Endothelial cell of umbilical vein (primary cell): ENCODE results near the gene SSR2. TPM values are rescaled to one million over a fixed set of nuclear protein-coding genes. Genes with fewer than 3 reads are reported as not detected.

Source experiments
- BruUV-seq: library from RNA; stranded (reverse); fragments of 400-500 nt; replicated peaks from 2 replicates; lab custom pipeline; 2021; lab: Mats Ljungman, UMichigan
- CTCF ChIA-PET: fragments of 300-600, 350-600 bp; sonication (Branson Sonifier 250); formaldehyde crosslinking; loops from one replicate; lab custom pipeline; 2021; ENCODE audit warnings: antibody characterized with exemption, inconsistent platforms; lab: Charles Lee
- POLR2A ChIA-PET: fragments of 300-600, 350-600 bp; sonication (Branson Sonifier 250); formaldehyde crosslinking; loops from one replicate; lab custom pipeline; 2021; ENCODE audit warnings: antibody characterized with exemption, inconsistent platforms; lab: Charles Lee
- DNase-seq: peaks from one replicate; pipeline ENCODE4 v3.0.0-alpha.2; 2011; ENCODE audit warnings: low read depth, low spot score
- FAIRE-seq: peaks from 2 replicates; lab custom pipeline; 2011; peaks lifted over from hg19 to GRCh38; lab: Jason Lieb, UNC
- H2AFZ ChIP-seq: 2 replicates; pipeline ENCODE4 v1.6.0; 2012; ENCODE audit warnings: low read depth, low read length, control low read depth, inconsistent platforms
- H3K27ac ChIP-seq: 2 replicates; pipeline ENCODE4 v1.5.1; 2011; ENCODE audit warnings: low read depth, mild to moderate bottlenecking, control low read depth, low read length, moderate library complexity; ENCODE audit not compliant: insufficient read depth
- H3K27me3 ChIP-seq, 2 experiments: 2 replicates each; pipeline versions ENCODE4 v1.6.0 to v1.6.1; 2011; ENCODE audit warnings: low read length in 2 of 2, mixed read lengths in 1 of 2; ENCODE audit not compliant: control insufficient read depth in 2 of 2, insufficient read depth in 2 of 2
- H3K36me3 ChIP-seq, 2 experiments: 2 replicates in 1 of 2; 3 replicates in 1 of 2; pipeline ENCODE4 v1.5.1; 2011; ENCODE audit warnings: low read length in 2 of 2, mild to moderate bottlenecking in 1 of 2, moderate library complexity in 1 of 2; ENCODE audit not compliant: control insufficient read depth in 2 of 2, insufficient read depth in 2 of 2; ENCODE audit errors: extremely low read depth in 1 of 2
- H3K4me1 ChIP-seq: 3 replicates; pipeline ENCODE4 v1.5.1; 2011; ENCODE audit warnings: mild to moderate bottlenecking, low read length; ENCODE audit not compliant: control insufficient read depth, insufficient read depth; ENCODE audit errors: extremely low read depth
- H3K4me2 ChIP-seq: 2 replicates; pipeline ENCODE4 v1.6.1; 2011; ENCODE audit warnings: low read length, control low read depth, mixed read lengths; ENCODE audit not compliant: insufficient read depth
- H3K4me3 ChIP-seq, 3 experiments: fragments of 200-600 bp in 1 of 3; sonication (generic), shearing (Covaris generic) in 1 of 3; replicated peaks in 1 of 3; 2 replicates each; pipeline ENCODE4 v1.5.1; 2011 to 2016; ENCODE audit warnings: control low read depth in 3 of 3, low read length in 3 of 3, mild to moderate bottlenecking in 2 of 3, inconsistent platforms in 1 of 3, low read depth in 1 of 3, moderate library complexity in 1 of 3; ENCODE audit not compliant: insufficient read depth in 1 of 3
- H3K79me2 ChIP-seq: 2 replicates; pipeline ENCODE4 v1.6.0; 2012; ENCODE audit warnings: low read length, inconsistent platforms; ENCODE audit not compliant: control insufficient read depth, insufficient read depth
- H3K9ac ChIP-seq: replicated peaks from 2 replicates; pipeline ENCODE3; 2011; ENCODE audit warnings: low read length, control low read depth; ENCODE audit not compliant: insufficient read depth; ENCODE audit errors: extremely low read depth
- H3K9me1 ChIP-seq: replicated peaks from 3 replicates; pipeline ENCODE4 v1.6.0; 2011; ENCODE audit warnings: mild to moderate bottlenecking, low read length; ENCODE audit not compliant: control insufficient read depth, insufficient read depth; ENCODE audit errors: extremely low read depth
- H3K9me3 ChIP-seq: replicated peaks from 2 replicates; pipeline ENCODE4 v1.5.1; 2012; ENCODE audit warnings: low read length, inconsistent platforms; ENCODE audit not compliant: control insufficient read depth, insufficient read depth
- H4K20me1 ChIP-seq: replicated peaks from 2 replicates; pipeline ENCODE3; 2011; ENCODE audit warnings: mild to moderate bottlenecking, low read length; ENCODE audit not compliant: control insufficient read depth, insufficient read depth; ENCODE audit errors: extremely low read depth
- EZH2 ChIP-seq: IDR thresholded peaks from 2 replicates; pipeline ENCODE4 v1.6.1; 2012; ENCODE audit warnings: borderline replicate concordance, low read depth, mild to moderate bottlenecking, moderate library complexity, low read length, inconsistent platforms; ENCODE audit not compliant: severe bottlenecking
- FOS ChIP-seq: IDR thresholded peaks from 2 replicates; pipeline ENCODE4 v1.6.1; 2011; ENCODE audit warnings: mild to moderate bottlenecking, low read length, moderate library complexity, borderline replicate concordance; ENCODE audit not compliant: insufficient read depth
- GATA2 ChIP-seq: IDR thresholded peaks from 2 replicates; pipeline ENCODE4 v1.7.0; 2011; ENCODE audit warnings: low read depth, mild to moderate bottlenecking, moderate library complexity, mixed read lengths, low read length; ENCODE audit not compliant: insufficient read length, insufficient read depth
- JUN ChIP-seq: IDR thresholded peaks from 2 replicates; pipeline ENCODE4 v1.6.1; 2011; ENCODE audit warnings: borderline replicate concordance, low read depth; ENCODE audit not compliant: insufficient read length, insufficient read depth
- MYC ChIP-seq: IDR thresholded peaks from one replicate; pipeline ENCODE4 v1.6.1; 2011; ENCODE audit warnings: mild to moderate bottlenecking, low read depth, low read length
- POLR2A ChIP-seq: IDR thresholded peaks from 2 replicates; pipeline ENCODE4 v1.6.1; 2012; ENCODE audit warnings: low read depth, mild to moderate bottlenecking, control low read depth, low read length
- POLR2AphosphoS5 ChIP-seq: IDR thresholded peaks from 2 replicates; pipeline ENCODE4 v1.6.1; 2012; ENCODE audit warnings: low read depth, mild to moderate bottlenecking, control low read depth, low read length, moderate library complexity; ENCODE audit not compliant: insufficient read depth
- dilution Hi-C: fragments of 300-500 bp; cut with MboI; formaldehyde crosslinking; loops from one replicate; pipeline ENCODE4 v1.15.0; 2019; ENCODE audit warnings: low sequenced_read_pairs; ENCODE audit not compliant: extremely low pct_ligation_motif_present
- intact Hi-C: fragments of 100-400 bp; cut with micrococcal nuclease; formaldehyde crosslinking; loops from one replicate; pipeline ENCODE4 v1.10.0; 2022
- polyA plus RNA-seq, 4 experiments: library from polyadenylated mRNA; depleted of rRNA in 3 of 4; stranded (reverse) in 3 of 4; unstranded in 1 of 4; fragments of >200 nt; gene quantifications; 2 replicates each; pipeline versions ENCODE4 v1.2.1 to v1.2.3, GENCODE V29; 2011 to 2012; ENCODE audit warnings: missing spikeins in 1 of 4
- total RNA-seq: library from RNA; stranded (reverse); gene quantifications from 2 replicates; pipeline ENCODE4 v1.2.3, GENCODE V29; 2021
- TF ChIP-seq, protein P1 (sequence below): IDR thresholded peaks from 2 replicates; pipeline ENCODE4 v1.6.1; 2011; ENCODE audit not compliant: insufficient read depth, insufficient read length
- TF ChIP-seq, protein P2 (sequence below), 2 donors: IDR thresholded peaks; 1 replicate in 1 of 2; 2 replicates in 1 of 2; pipeline ENCODE4 v1.5.1; 2011; ENCODE audit warnings: low read length in 2 of 2, mild to moderate bottlenecking in 2 of 2, moderate library complexity in 2 of 2, control low read depth in 1 of 2, inconsistent platforms in 1 of 2, low read depth in 1 of 2; ENCODE audit not compliant: insufficient read depth in 1 of 2; ENCODE audit errors: extremely low read depth in 1 of 2

The SSR2 gene
- total and polyA plus RNA-seq, 2 donors (not counting 3 experiments of a cell fraction or from before 2014, with no cell fraction given): 362 to 1,787 TPM

DNA sequence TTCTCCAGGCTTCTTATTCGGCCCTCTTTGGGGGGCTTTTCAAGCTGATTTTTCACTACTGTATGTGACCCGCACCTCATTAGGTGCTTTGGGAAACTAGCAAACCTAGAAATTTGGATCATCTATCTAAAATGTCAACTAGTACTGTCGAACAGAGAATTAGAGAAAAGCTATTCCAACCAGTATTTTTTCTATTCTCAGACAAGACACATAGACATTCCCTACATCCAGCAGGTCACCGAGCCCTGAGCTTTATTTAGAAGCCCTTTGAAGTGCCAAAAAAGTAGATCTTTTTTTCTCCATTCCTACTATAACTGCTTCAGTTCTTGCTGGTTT is 310 bp upstream of the SSR2 start:
- dilution Hi-C loops: no loop called here
- intact Hi-C loops: loop anchor here (1.0 kb wide), 1 partner anchor 33 kb away; the partner anchor contains the start of gene LAMTOR2
- no peak for FAIRE-seq
- Histone ChIP-seq H3K36me3 (peaks cover 3 to 11% of the 10 kb centered on the region in 2 experiments), H3K4me3 (peak overlapping the region in 1 of 3 experiments; percentile 78), H3K4me2 (peak overlapping the region; percentile 64), H3K79me2 (peaks cover 30% of the 10 kb centered on the region), H3K4me1 (peaks cover 10% of the 10 kb centered on the region), H4K20me1 (no peaks in the 10 kb centered on the region), H3K9ac (peak overlapping the region; percentile 60), H3K9me3 (no peaks in the 10 kb centered on the region), H3K9me1 (no peaks in the 10 kb centered on the region), H2AFZ (peak overlapping the region; percentile 71), H3K27me3 (no peaks in the 10 kb centered on the region), H3K27ac (no peak overlapping the region)
- BruUV-seq: no TSS peak
- no peak for TF ChIP-seq FOS
- TF ChIP-seq, protein P1, sequence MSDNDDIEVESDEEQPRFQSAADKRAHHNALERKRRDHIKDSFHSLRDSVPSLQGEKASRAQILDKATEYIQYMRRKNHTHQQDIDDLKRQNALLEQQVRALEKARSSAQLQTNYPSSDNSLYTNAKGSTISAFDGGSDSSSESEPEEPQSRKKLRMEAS: no peak
- no peak for TF ChIP-seq GATA2
- TF ChIP-seq MYC: no peak
- no peak for TF ChIP-seq EZH2
- TF ChIP-seq POLR2A: no peak
- TF ChIP-seq, protein P2, sequence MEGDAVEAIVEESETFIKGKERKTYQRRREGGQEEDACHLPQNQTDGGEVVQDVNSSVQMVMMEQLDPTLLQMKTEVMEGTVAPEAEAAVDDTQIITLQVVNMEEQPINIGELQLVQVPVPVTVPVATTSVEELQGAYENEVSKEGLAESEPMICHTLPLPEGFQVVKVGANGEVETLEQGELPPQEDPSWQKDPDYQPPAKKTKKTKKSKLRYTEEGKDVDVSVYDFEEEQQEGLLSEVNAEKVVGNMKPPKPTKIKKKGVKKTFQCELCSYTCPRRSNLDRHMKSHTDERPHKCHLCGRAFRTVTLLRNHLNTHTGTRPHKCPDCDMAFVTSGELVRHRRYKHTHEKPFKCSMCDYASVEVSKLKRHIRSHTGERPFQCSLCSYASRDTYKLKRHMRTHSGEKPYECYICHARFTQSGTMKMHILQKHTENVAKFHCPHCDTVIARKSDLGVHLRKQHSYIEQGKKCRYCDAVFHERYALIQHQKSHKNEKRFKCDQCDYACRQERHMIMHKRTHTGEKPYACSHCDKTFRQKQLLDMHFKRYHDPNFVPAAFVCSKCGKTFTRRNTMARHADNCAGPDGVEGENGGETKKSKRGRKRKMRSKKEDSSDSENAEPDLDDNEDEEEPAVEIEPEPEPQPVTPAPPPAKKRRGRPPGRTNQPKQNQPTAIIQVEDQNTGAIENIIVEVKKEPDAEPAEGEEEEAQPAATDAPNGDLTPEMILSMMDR (IDR thresholded peaks at IDR 0.05; ENCODE audit: extremely low read depth in 1 of 2, insufficient read depth in 1 of 2, low read depth in 1 of 2, low read length in 2 of 2): no peak
- no peak for TF ChIP-seq JUN
- no peak for TF ChIP-seq POLR2AphosphoS5
- CTCF ChIA-PET: interaction anchor here (1.1 to 3.7 kb wide), 6 partner anchors 15 to 204 kb away, joined by 3 to 16 read pairs (median 4); no protein-coding TSS in a partner anchor
- no peak for DNase-seq
- POLR2A ChIA-PET: no interaction called here
